Psoas muscle (tissue), 8 donors: ENCODE data around the gene CMSS1. TPM values are rescaled to one million over a fixed set of nuclear protein-coding genes. Genes with fewer than 3 reads are reported as not detected.

Source experiments
- ATAC-seq, 4 donors: fragments of 200-7000 bp; cut with Tn5 transposase; one replicate each; pipeline ENCODE4 v1.9.1; 2020; ENCODE audit warnings: moderate library complexity in 3 of 4, mild to moderate bottlenecking in 2 of 4
- DNase-seq, 2 donors: peaks; one replicate each; pipeline ENCODE4 v3.0.0-alpha.2; 2020
- H3K27ac ChIP-seq: fragments of 200-600 bp; one replicate; pipeline ENCODE4 v1.8.0; 2022
- H3K27me3 ChIP-seq, 3 donors: fragments of 200-600 bp in 1 of 3; one replicate each; pipeline versions ENCODE4 v1.6.1 to v1.8.0; 2013 to 2022; ENCODE audit warnings: low read length in 2 of 3, mild to moderate bottlenecking in 2 of 3, moderate library complexity in 1 of 3; ENCODE audit not compliant: insufficient read depth in 3 of 3
- H3K36me3 ChIP-seq, 2 donors: fragments of 200-600 bp in 1 of 2; one replicate each; pipeline versions ENCODE4 v1.6.1 to v1.8.0; 2013 to 2022; ENCODE audit warnings: low read depth in 1 of 2, mild to moderate bottlenecking in 1 of 2, moderate library complexity in 1 of 2; ENCODE audit not compliant: insufficient read depth in 1 of 2
- H3K4me1 ChIP-seq: fragments of 200-600 bp; one replicate; pipeline ENCODE4 v1.8.0; 2022
- H3K4me3 ChIP-seq: fragments of 200-600 bp; one replicate; pipeline ENCODE4 v1.8.0; 2022; ENCODE audit warnings: mild to moderate bottlenecking
- H3K9me3 ChIP-seq: fragments of 200-600 bp; one replicate; pipeline ENCODE4 v1.8.0; 2022
- WGBS, 3 donors: extraction: QIAGEN DNeasy Blood & Tissue Kit; methylation state at CpG; one replicate each; pipeline versions ENCODE4 v1.1.6 to v1.1.7; 2013; 5-methylcytosine and 5-hydroxymethylcytosine counted together
- intact Hi-C, 2 donors: fragments of 100-400 bp; cut with DNase I; formaldehyde crosslinking; loops; one replicate each; pipeline versions ENCODE4 v1.11.0 to v1.14.2; 2022
- polyA plus RNA-seq, 3 donors: library from polyadenylated mRNA; stranded (reverse); fragments of 200-250 nt; gene quantifications; one replicate each; pipeline ENCODE4 v1.2.3, GENCODE V29; 2013
- total RNA-seq, 4 donors: library from RNA; stranded (reverse); fragmentation: NEBNext Ultra II Directional in 2 of 4; extraction: Animal tissue kit (Norgen Biotek cat#: 25700) in 2 of 4; gene quantifications; one replicate each; pipeline versions ENCODE4 v1.2.1 to v1.2.4, GENCODE V29; 2021 to 2023
- TF ChIP-seq, protein P1 (sequence below): fragments of 200-600 bp; IDR thresholded peaks from one replicate; pipeline ENCODE4 v1.8.0; 2022; ENCODE audit warnings: antibody characterized with exemption
- donor health status: healthy with polysubstance abuse.
- donor health status: DM: no; HTN: no; CAD: no; lungs with moderate emphysema.
- donor health status: Bipolar disorder and iron deficiency.
- donor health status: healthy.
- donor health status: DM: yes; HTN: yes; CAD: no.
- donor health status: DM: no; HTN: no; CAD: no.
- donor health status: DM: no; HTN: no; CAD: no.
- donor health status: DM: yes; HTN: yes; CAD: no.

The CMSS1 gene
- total and polyA plus RNA-seq, 7 donors = 18.4 to 174 (median 58.8) TPM

GRCh38 chr3:99856437-99857220, 39.0 kb downstream of the CMSS1 start:
- peaks cover 0 to 43% of the 10 kb centered on the region in 2 donors for H3K36me3 ChIP-seq
- no peak overlapping the region for H3K4me3 ChIP-seq
- H3K27ac ChIP-seq = peak overlapping the region; percentile 71
- 70 to 80% (median 76%) methylated on average over 3 of the region's 3 CpGs for WGBS, 3 donors
- TF ChIP-seq, protein P1, sequence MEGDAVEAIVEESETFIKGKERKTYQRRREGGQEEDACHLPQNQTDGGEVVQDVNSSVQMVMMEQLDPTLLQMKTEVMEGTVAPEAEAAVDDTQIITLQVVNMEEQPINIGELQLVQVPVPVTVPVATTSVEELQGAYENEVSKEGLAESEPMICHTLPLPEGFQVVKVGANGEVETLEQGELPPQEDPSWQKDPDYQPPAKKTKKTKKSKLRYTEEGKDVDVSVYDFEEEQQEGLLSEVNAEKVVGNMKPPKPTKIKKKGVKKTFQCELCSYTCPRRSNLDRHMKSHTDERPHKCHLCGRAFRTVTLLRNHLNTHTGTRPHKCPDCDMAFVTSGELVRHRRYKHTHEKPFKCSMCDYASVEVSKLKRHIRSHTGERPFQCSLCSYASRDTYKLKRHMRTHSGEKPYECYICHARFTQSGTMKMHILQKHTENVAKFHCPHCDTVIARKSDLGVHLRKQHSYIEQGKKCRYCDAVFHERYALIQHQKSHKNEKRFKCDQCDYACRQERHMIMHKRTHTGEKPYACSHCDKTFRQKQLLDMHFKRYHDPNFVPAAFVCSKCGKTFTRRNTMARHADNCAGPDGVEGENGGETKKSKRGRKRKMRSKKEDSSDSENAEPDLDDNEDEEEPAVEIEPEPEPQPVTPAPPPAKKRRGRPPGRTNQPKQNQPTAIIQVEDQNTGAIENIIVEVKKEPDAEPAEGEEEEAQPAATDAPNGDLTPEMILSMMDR = no peak
- no peaks in the 10 kb centered on the region for H3K9me3 ChIP-seq
- ATAC-seq (no peak), DNase-seq (no peak)
- intact Hi-C loops = loop anchor here in 1 of 2 donors (2.0 kb wide), 1 partner anchor 20 kb away; no protein-coding TSS in a partner anchor
- H3K27me3 ChIP-seq = no peaks in the 10 kb centered on the region
- H3K4me1 ChIP-seq = peaks cover 48% of the 10 kb centered on the region

- Histone ChIP-seq H3K9me3 (no peaks in the 10 kb centered on the region), H3K36me3 (peaks cover 0 to 50% of the 10 kb centered on the region in 2 donors), H3K4me1 (peaks cover 54% of the 10 kb centered on the region), H3K27ac (peak overlapping the region; percentile 71), H3K27me3 (no peaks in the 10 kb centered on the region), H3K4me3 (no peak overlapping the region)
- ATAC-seq (no peak), DNase-seq (no peak)
- intact Hi-C loops = loop anchor here in 1 of 2 donors (2.0 kb wide), 1 partner anchor 20 kb away; no protein-coding TSS in a partner anchor
- WGBS, 3 donors = 54 to 55% (median 54%) methylated on average over 1 of the region's 1 CpG
- TF ChIP-seq, protein P1 = no peak
Measured at GRCh38 chr3:99857278-99857677, 39.6 kb downstream of the CMSS1 start.

- peaks cover 3 to 54% of the 10 kb centered on the region in 2 donors for H3K36me3 ChIP-seq
- TF ChIP-seq, protein P1 = no peak
- WGBS, 3 donors = 53 to 63% (median 58%) methylated on average over 2 of the region's 2 CpGs
- no peak for DNase-seq
- H3K27ac ChIP-seq = peak overlapping the region; percentile 71
- ATAC-seq = no peak
- no peak overlapping the region for H3K4me3 ChIP-seq
- H3K27me3 ChIP-seq = no peaks in the 10 kb centered on the region
- intact Hi-C loops = no loop called here
- peaks cover 51% of the 10 kb centered on the region for H3K4me1 ChIP-seq
- no peaks in the 10 kb centered on the region for H3K9me3 ChIP-seq
Measured at GRCh38 chr3:99858469-99858868, 40.8 kb downstream of the CMSS1 start.

DNA sequence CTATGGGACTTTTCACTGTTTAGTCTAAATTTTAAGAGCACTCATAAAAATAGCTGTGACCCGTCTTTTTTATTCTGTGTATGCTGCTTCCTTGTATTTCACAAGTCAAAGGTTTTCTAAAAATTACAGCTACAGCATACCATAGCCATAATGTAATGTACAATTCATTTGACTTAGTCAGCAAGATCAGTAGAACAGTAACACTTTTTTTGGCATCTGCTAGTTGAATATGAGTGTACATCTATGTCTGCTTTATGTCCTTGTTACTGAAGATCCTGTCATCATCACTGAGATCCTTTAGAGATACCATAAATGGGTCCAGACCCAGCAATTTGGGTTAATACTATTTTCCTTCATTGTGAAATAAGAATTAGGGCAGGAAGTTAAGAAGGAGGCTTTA, 42.2 kb downstream of the CMSS1 start:
- intact Hi-C loops = no loop called here
- Histone ChIP-seq H3K27ac (peak overlapping the region; percentile 71), H3K36me3 (peaks cover 3 to 62% of the 10 kb centered on the region in 2 donors), H3K4me3 (no peak overlapping the region), H3K4me1 (peaks cover 56% of the 10 kb centered on the region), H3K27me3 (no peaks in the 10 kb centered on the region), H3K9me3 (no peaks in the 10 kb centered on the region)
- DNase-seq = no peak
- TF ChIP-seq, protein P1 = no peak
- 15 to 32% (median 23%) methylated on average over 1 of the region's 1 CpG for WGBS, 3 donors
- ATAC-seq = peak; percentile 35 to 78 (median 63)
